Hepatocyte (in vitro differentiated cells): ENCODE data around the gene HES5. TPM values are rescaled to one million over a fixed set of nuclear protein-coding genes. Genes with fewer than 3 reads are reported as not detected.

Experiments
- DNase-seq: peaks from one replicate; pipeline ENCODE4 v3.0.0-alpha.2; 2016; ENCODE audit warnings: low spot score
- H2AFZ ChIP-seq: fragments of 200-600 bp; sonication (generic); 2 replicates; pipeline ENCODE4 v1.6.0; 2016; ENCODE audit warnings: antibody characterized with exemption, mild to moderate bottlenecking
- H3K27ac ChIP-seq: fragments of 200-600 bp; sonication (generic); 2 replicates; pipeline ENCODE4 v1.5.1; 2016; ENCODE audit warnings: mild to moderate bottlenecking
- H3K27me3 ChIP-seq: fragments of 200-600 bp; sonication (generic); 2 replicates; pipeline ENCODE4 v1.6.1; 2016
- H3K36me3 ChIP-seq: fragments of 200-600 bp; sonication (generic); replicated peaks from 2 replicates; pipeline ENCODE4 v1.5.1; 2016; ENCODE audit warnings: low read depth; ENCODE audit not compliant: insufficient read depth
- H3K4me1 ChIP-seq: fragments of 200-600 bp; sonication (generic); 2 replicates; pipeline ENCODE4 v1.5.1; 2016; ENCODE audit warnings: mild to moderate bottlenecking, moderate library complexity; ENCODE audit not compliant: insufficient read depth
- H3K4me2 ChIP-seq: fragments of 200-600 bp; sonication (generic); 2 replicates; pipeline ENCODE4 v1.6.0; 2016
- H3K4me3 ChIP-seq: fragments of 200-600 bp; sonication (generic); 2 replicates; pipeline ENCODE4 v1.5.1; 2016; ENCODE audit warnings: mild to moderate bottlenecking
- H3K79me2 ChIP-seq: fragments of 200-600 bp; sonication (generic); 2 replicates; pipeline ENCODE4 v1.6.0; 2017; ENCODE audit warnings: mild to moderate bottlenecking
- H3K9me2 ChIP-seq: fragments of 200-600 bp; sonication (generic); replicated peaks from 2 replicates; pipeline ENCODE4 v1.6.0; 2017; ENCODE audit warnings: mild to moderate bottlenecking; ENCODE audit not compliant: insufficient read depth
- H3K9me3 ChIP-seq: fragments of 200-600 bp; sonication (generic); 2 replicates; pipeline ENCODE4 v1.5.1; 2016; ENCODE audit warnings: low read depth, mild to moderate bottlenecking
- H4K20me1 ChIP-seq: fragments of 200-600 bp; sonication (generic); 2 replicates; pipeline ENCODE4 v1.6.0; 2016; ENCODE audit warnings: mild to moderate bottlenecking; ENCODE audit not compliant: insufficient read depth, poor library complexity, severe bottlenecking
- EZH2 ChIP-seq: fragments of 200-600 bp; sonication (generic); IDR thresholded peaks from 2 replicates; pipeline ENCODE4 v1.6.1; 2016; ENCODE audit warnings: antibody characterized with exemption, mild to moderate bottlenecking, borderline replicate concordance
- EZH2phosphoT487 ChIP-seq: fragments of 200-600 bp; sonication (generic); IDR thresholded peaks from one replicate; pipeline ENCODE4 v1.6.1; 2018; ENCODE audit warnings: antibody characterized with exemption, mild to moderate bottlenecking, low read depth, moderate library complexity; ENCODE audit not compliant: unreplicated experiment, severe bottlenecking
- WGBS: methylation state at CpG from one replicate; pipeline ENCODE4 v1.1.6; 2016; ENCODE audit warnings: low lambda C conversion rate; ENCODE audit errors: missing lambda C conversion rate; 5-methylcytosine and 5-hydroxymethylcytosine counted together
- polyA plus RNA-seq: library from polyadenylated mRNA; unstranded; fragments of >200 nt; fragmentation: Nextera tagmentation; extraction: Ambion mirVana; gene quantifications from 2 replicates; pipeline ENCODE4 v1.2.1, GENCODE V29; 2016
- total RNA-seq: library from RNA; depleted of rRNA; stranded (reverse); fragments of >200 nt; gene quantifications from 2 replicates; pipeline ENCODE4 v1.2.3, GENCODE V29; 2014
- TF ChIP-seq, protein P1 (sequence below): fragments of 200-600 bp; sonication (generic); IDR thresholded peaks from 2 replicates; pipeline ENCODE4 v1.5.1; 2016; ENCODE audit warnings: antibody characterized with exemption, mild to moderate bottlenecking; ENCODE audit not compliant: poor library complexity

The HES5 gene
- total and polyA plus RNA-seq, 2 experiments from 2014 or later, result 1.0 TPM; not detected in 1

DNA sequence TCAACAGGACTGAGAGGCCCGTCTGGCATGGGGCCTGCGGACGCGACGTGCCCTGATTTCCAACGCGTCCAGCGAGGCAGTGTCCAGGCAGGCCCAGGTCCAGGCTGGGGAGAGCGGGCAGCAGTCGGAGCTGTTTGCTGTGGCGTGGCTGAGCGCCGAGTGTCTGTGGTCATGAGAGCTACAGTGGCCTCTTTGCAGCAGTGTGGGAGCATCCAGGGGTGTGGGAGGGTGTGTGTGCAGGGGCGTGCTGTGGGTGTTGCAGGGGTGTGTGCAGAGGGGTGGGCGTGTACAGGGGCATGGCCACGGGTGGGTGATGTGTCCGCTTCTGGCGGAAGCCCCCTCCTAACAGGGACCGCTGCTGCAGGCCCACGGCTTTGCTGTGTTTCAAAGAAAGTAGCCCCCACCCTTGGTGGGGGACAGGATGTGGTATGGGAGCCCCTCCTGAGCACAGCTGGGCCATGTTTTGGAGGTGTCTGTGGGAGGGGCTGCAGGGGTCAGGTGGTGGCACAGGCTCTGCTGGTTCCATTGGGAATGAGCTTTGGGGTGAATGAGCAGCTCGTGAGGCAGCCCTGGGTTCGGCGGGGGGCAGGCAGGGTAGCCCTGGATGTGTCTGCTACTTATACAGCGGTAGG, 36.3 kb downstream of the HES5 start:
- H4K20me1 ChIP-seq, result no peaks in the 10 kb centered on the region
- H3K9me2 ChIP-seq, result no peaks in the 10 kb centered on the region
- H3K36me3 ChIP-seq, result no peaks in the 10 kb centered on the region
- WGBS, result 79% methylated on average over 23 of the region's 24 CpGs
- TF ChIP-seq EZH2 (no peak), EZH2phosphoT487 (no peak)
- TF ChIP-seq, protein P1, sequence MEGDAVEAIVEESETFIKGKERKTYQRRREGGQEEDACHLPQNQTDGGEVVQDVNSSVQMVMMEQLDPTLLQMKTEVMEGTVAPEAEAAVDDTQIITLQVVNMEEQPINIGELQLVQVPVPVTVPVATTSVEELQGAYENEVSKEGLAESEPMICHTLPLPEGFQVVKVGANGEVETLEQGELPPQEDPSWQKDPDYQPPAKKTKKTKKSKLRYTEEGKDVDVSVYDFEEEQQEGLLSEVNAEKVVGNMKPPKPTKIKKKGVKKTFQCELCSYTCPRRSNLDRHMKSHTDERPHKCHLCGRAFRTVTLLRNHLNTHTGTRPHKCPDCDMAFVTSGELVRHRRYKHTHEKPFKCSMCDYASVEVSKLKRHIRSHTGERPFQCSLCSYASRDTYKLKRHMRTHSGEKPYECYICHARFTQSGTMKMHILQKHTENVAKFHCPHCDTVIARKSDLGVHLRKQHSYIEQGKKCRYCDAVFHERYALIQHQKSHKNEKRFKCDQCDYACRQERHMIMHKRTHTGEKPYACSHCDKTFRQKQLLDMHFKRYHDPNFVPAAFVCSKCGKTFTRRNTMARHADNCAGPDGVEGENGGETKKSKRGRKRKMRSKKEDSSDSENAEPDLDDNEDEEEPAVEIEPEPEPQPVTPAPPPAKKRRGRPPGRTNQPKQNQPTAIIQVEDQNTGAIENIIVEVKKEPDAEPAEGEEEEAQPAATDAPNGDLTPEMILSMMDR, result no peak
- H3K9me3 ChIP-seq, result no peaks in the 10 kb centered on the region
- peaks cover 5% of the 10 kb centered on the region for H3K4me1 ChIP-seq
- H2AFZ ChIP-seq, result no peak overlapping the region
- no peaks in the 10 kb centered on the region for H3K27me3 ChIP-seq
- no peak for DNase-seq
- H3K27ac ChIP-seq, result no peak overlapping the region
- H3K4me3 ChIP-seq, result no peak overlapping the region
- no peaks in the 10 kb centered on the region for H3K79me2 ChIP-seq
- no peak overlapping the region for H3K4me2 ChIP-seq

DNA sequence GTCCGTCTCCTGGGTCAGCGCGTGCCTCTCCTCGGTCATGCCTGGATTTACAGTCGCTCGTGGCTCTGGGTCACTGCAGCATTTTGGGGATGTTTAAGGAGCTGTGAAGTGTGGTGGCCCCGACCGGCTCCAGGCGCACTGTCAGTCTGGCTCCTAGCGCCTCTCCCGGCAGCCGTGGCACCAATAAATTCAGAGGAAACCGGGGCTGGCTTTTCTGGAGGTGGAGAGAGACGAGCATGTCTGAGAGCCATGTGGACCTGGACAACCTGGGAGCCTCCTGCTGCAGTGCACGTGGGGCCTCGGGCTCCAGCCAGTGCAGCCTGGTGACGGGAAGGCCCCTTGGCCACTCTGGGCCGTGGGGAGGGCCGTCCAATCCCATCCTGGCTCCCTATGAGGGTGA, 36.8 kb downstream of the HES5 start:
- no peak for TF ChIP-seq EZH2phosphoT487
- TF ChIP-seq, protein P1, result no peak
- TF ChIP-seq EZH2, result no peak
- no peak overlapping the region for H3K4me2 ChIP-seq
- H4K20me1 ChIP-seq, result no peaks in the 10 kb centered on the region
- H3K79me2 ChIP-seq, result no peaks in the 10 kb centered on the region
- H2AFZ ChIP-seq, result no peak overlapping the region
- 80% methylated on average over 18 of the region's 19 CpGs for WGBS
- no peak overlapping the region for H3K4me3 ChIP-seq
- no peak for DNase-seq
- no peaks in the 10 kb centered on the region for H3K36me3 ChIP-seq
- H3K9me3 ChIP-seq, result no peaks in the 10 kb centered on the region
- no peak overlapping the region for H3K27ac ChIP-seq
- H3K9me2 ChIP-seq, result no peaks in the 10 kb centered on the region
- no peaks in the 10 kb centered on the region for H3K27me3 ChIP-seq
- peaks cover 5% of the 10 kb centered on the region for H3K4me1 ChIP-seq

GRCh38 chr1:2492091-2492490, 38.0 kb downstream of the HES5 start:
- Histone ChIP-seq H3K9me2 (no peaks in the 10 kb centered on the region), H3K4me3 (no peak overlapping the region), H3K27ac (no peak overlapping the region), H2AFZ (no peak overlapping the region), H3K36me3 (no peaks in the 10 kb centered on the region), H3K9me3 (no peaks in the 10 kb centered on the region), H3K79me2 (no peaks in the 10 kb centered on the region), H4K20me1 (no peaks in the 10 kb centered on the region), H3K4me2 (no peak overlapping the region), H3K4me1 (peaks cover 5% of the 10 kb centered on the region), H3K27me3 (no peaks in the 10 kb centered on the region)
- 77% methylated on average over 11 of the region's 13 CpGs for WGBS
- DNase-seq, result no peak
- TF ChIP-seq, protein P1, result no peak
- no peak for TF ChIP-seq EZH2
- no peak for TF ChIP-seq EZH2phosphoT487

GRCh38 chr1:2489615-2490014, 40.4 kb downstream of the HES5 start:
- Histone ChIP-seq H3K9me2 (no peaks in the 10 kb centered on the region), H3K4me1 (peaks cover 4% of the 10 kb centered on the region), H4K20me1 (no peaks in the 10 kb centered on the region), H3K27ac (no peak overlapping the region), H3K9me3 (no peaks in the 10 kb centered on the region), H2AFZ (no peak overlapping the region), H3K4me2 (no peak overlapping the region), H3K36me3 (no peaks in the 10 kb centered on the region), H3K4me3 (no peak overlapping the region), H3K79me2 (no peaks in the 10 kb centered on the region), H3K27me3 (no peaks in the 10 kb centered on the region)
- TF ChIP-seq EZH2phosphoT487 (no peak), EZH2 (no peak)
- TF ChIP-seq, protein P1, result no peak
- WGBS, result 95% methylated on average over 13 of the region's 14 CpGs
- no peak for DNase-seq
